Measurements from ENCODE around the gene STMND1. TPM values are rescaled to one million over a fixed set of nuclear protein-coding genes. Genes with fewer than 3 reads are reported as not detected.

The STMND1 gene
- total and polyA plus RNA-seq, 2 experiments from 2014 or later, result 0.80 TPM; not detected in 1

GRCh38 chr6:17058550-17058949 lies 43.3 kb upstream of the STMND1 start:
- H3K4me3 ChIP-seq, result no peak overlapping the region
- no peak overlapping the region for H2AFZ ChIP-seq
- no peaks in the 10 kb centered on the region for H3K4me1 ChIP-seq (ENCODE audit: insufficient read depth)
- no peaks in the 10 kb centered on the region for H3K9me2 ChIP-seq (ENCODE audit: insufficient read depth)
- H3K4me2 ChIP-seq, result no peak overlapping the region
- no peak for DNase-seq (ENCODE audit: low spot score)
- Mint-ChIP-seq H3K27ac (no peak overlapping the region), H3K4me3 (no peak overlapping the region), H3K36me3 (ENCODE audit: low read depth) (no peaks in the 10 kb centered on the region), H3K27me3 (ENCODE audit: insufficient read depth, low read depth, poor library complexity) (peaks cover 4% of the 10 kb centered on the region), H3K9me3 (no peaks in the 10 kb centered on the region), H3K4me1 (no peaks in the 10 kb centered on the region)
- H3K79me2 ChIP-seq (replicated peaks; ENCODE audit: insufficient read depth), result no peaks in the 10 kb centered on the region
- no peaks in the 10 kb centered on the region for H3K36me3 ChIP-seq (ENCODE audit: insufficient read depth)
- H4K20me1 ChIP-seq (replicated peaks; ENCODE audit: insufficient read depth), result no peaks in the 10 kb centered on the region
- H3K27ac ChIP-seq (ENCODE audit: low read depth), result no peak overlapping the region
- ATAC-seq, result no peak
- TF ChIP-seq POLR2AphosphoS5 (IDR thresholded peaks at IDR 0.05; ENCODE audit: low read depth) (no peak), JUNB (IDR thresholded peaks at IDR 0.05; ENCODE audit: unreplicated experiment) (no peak), CTCF (conservative IDR thresholded peaks at IDR 0.05; ENCODE audit: low read depth in 2 of 2) (no peak), ZNF462 (CRISPR knock-in tag; IDR thresholded peaks at IDR 0.05) (no peak), NANOG (IDR thresholded peaks at IDR 0.05; ENCODE audit: borderline replicate concordance) (no peak), REST (IDR thresholded peaks at IDR 0.05; ENCODE audit: unreplicated experiment) (no peak), EZH2 (IDR thresholded peaks at IDR 0.05; ENCODE audit: low read depth, unreplicated experiment) (no peak), ZNF331 (CRISPR knock-in tag; IDR thresholded peaks at IDR 0.05; ENCODE audit: low read depth) (no peak), EZH2phosphoT487 (IDR thresholded peaks at IDR 0.05; ENCODE audit: unreplicated experiment) (no peak), CREB1 (CRISPR knock-in tag; IDR thresholded peaks at IDR 0.05; ENCODE audit: low read depth) (no peak), ETS1 (IDR thresholded peaks at IDR 0.05) (no peak), ZNF114 (CRISPR knock-in tag; IDR thresholded peaks at IDR 0.05) (no peak), STAT1 (IDR thresholded peaks at IDR 0.05; ENCODE audit: unreplicated experiment) (no peak)
- H3K27me3 ChIP-seq (ENCODE audit: insufficient read depth), result no peaks in the 10 kb centered on the region
- no peaks in the 10 kb centered on the region for H3F3A ChIP-seq (replicated peaks; ENCODE audit: low read depth)

Data from GM23338 (cell line).